Activated naive CD8-positive, alpha-beta T cell treated with anti-CD3 and anti-CD28 coated beads, Interleukin-2, amount 50 U/mL, for 24 hours (primary cell): ENCODE measurements around the gene TRIM24.

Experiments
- ATAC-seq: fragments of 150-1000 bp; cut with Tn5 transposase; one replicate; pipeline ENCODE4 v1.10.0; 2021
- DNase-seq: peaks from one replicate; pipeline ENCODE4 v3.0.0; 2021
- H3K27ac Mint-ChIP-seq: one replicate; pipeline ENCODE4 v1.8.0; 2021; ENCODE audit warnings: mild to moderate bottlenecking, mixed read lengths
- H3K27me3 Mint-ChIP-seq: one replicate; pipeline ENCODE4 v1.8.0; 2021; ENCODE audit warnings: mixed read lengths
- H3K36me3 Mint-ChIP-seq: one replicate; pipeline ENCODE4 v1.8.0; 2021; ENCODE audit warnings: low read depth, mixed read lengths
- H3K4me1 Mint-ChIP-seq: one replicate; pipeline ENCODE4 v1.8.0; 2021; ENCODE audit warnings: mixed read lengths
- H3K4me3 Mint-ChIP-seq: one replicate; pipeline ENCODE4 v1.8.0; 2021; ENCODE audit warnings: mild to moderate bottlenecking, moderate library complexity, mixed read lengths
- H3K9me3 Mint-ChIP-seq: one replicate; pipeline ENCODE4 v1.8.0; 2021; ENCODE audit warnings: mixed read lengths

TRIM24 gene

DNA sequence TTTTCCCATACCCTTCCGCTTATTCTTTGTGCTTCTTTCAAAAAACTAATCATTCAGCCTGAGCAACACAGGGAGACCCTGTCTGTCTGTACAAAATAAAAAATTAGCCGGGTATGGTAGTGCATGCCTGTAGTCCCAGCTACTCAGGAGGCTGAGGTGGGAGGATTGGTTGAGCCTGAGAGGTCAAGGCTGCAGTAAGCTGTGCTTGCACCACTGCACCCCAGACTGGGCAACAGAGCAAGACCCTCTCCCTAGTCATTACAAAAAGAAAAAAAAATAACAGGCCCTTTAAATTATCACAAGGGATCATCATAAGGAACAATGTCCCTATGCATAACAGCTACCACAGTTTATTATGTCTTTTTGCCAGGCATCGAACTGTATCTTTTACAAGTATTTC lies 119.6 kb downstream of the TRIM24 start:
- Mint-ChIP-seq H3K4me3 (no peak overlapping the region), H3K27me3 (no peaks in the 10 kb centered on the region), H3K36me3 (peaks cover 62% of the 10 kb centered on the region), H3K9me3 (no peaks in the 10 kb centered on the region), H3K4me1 (peaks cover 1% of the 10 kb centered on the region), H3K27ac (no peak overlapping the region)
- ATAC-seq (no peak), DNase-seq (no peak)

DNA sequence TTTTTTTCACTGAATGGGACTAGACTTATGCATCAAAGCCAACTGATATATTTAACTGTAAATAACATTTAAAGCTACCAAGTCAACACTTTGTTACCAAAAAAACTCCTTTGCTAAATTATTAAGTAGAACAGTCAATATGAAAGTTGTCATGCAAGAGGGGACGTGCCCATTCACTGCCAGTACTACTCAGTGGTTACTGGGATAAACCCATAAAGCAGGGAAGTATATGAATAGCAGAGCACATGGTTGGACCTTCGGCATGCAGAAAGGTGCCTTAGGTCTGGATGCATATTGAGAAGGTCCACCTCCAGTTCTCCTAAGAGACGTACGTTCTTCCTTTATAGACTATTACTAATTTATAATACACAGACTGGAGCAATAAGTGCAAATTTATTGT lies 121.0 kb downstream of the TRIM24 start:
- H3K4me3 Mint-ChIP-seq: no peak overlapping the region
- H3K27me3 Mint-ChIP-seq: no peaks in the 10 kb centered on the region
- DNase-seq: no peak
- peaks cover 66% of the 10 kb centered on the region for H3K36me3 Mint-ChIP-seq
- no peaks in the 10 kb centered on the region for H3K4me1 Mint-ChIP-seq
- H3K9me3 Mint-ChIP-seq: no peaks in the 10 kb centered on the region
- no peak overlapping the region for H3K27ac Mint-ChIP-seq
- ATAC-seq: no peak

DNA sequence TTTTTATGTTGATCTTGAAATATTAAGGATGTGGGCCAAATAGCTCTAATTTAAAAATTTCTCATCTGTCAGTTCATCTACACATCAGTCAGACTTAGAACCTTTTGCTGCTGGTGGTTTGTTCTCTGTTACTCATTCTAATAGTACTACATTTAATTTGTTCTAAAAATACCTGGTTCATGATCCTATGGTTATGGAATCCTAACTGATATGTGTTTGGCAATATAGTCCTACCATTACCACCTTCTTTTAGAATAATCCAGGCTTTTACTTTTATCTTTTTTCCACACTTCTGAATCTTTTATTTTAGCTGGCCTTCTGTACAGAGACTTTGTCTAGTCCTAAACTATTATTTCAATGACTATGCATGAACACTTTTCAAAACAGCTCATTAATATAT lies 124.2 kb downstream of the TRIM24 start:
- Mint-ChIP-seq H3K4me3 (no peak overlapping the region), H3K4me1 (no peaks in the 10 kb centered on the region), H3K36me3 (peaks cover 70% of the 10 kb centered on the region), H3K27ac (no peak overlapping the region), H3K27me3 (no peaks in the 10 kb centered on the region), H3K9me3 (no peaks in the 10 kb centered on the region)
- ATAC-seq: no peak
- no peak for DNase-seq

DNA sequence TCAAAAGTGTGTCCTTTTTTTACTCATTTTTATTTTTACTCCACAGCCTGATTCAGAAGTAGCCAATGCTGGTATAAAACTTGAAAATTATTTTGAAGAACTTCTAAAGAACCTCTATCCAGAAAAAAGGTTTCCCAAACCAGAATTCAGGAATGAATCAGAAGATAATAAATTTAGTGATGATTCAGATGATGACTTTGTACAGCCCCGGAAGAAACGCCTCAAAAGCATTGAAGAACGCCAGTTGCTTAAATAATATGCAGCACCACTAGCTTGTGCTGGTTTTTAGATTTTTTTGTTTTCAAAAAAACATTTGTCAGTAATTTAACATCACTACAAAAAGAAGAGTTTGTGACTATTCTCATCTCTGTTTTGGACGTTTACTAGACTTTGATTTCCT lies 124.6 kb downstream of the TRIM24 start:
- no peak overlapping the region for H3K4me3 Mint-ChIP-seq
- H3K27me3 Mint-ChIP-seq: no peaks in the 10 kb centered on the region
- no peaks in the 10 kb centered on the region for H3K4me1 Mint-ChIP-seq
- no peaks in the 10 kb centered on the region for H3K9me3 Mint-ChIP-seq
- no peak overlapping the region for H3K27ac Mint-ChIP-seq
- DNase-seq (no peak), ATAC-seq (no peak)
- peaks cover 66% of the 10 kb centered on the region for H3K36me3 Mint-ChIP-seq

DNA sequence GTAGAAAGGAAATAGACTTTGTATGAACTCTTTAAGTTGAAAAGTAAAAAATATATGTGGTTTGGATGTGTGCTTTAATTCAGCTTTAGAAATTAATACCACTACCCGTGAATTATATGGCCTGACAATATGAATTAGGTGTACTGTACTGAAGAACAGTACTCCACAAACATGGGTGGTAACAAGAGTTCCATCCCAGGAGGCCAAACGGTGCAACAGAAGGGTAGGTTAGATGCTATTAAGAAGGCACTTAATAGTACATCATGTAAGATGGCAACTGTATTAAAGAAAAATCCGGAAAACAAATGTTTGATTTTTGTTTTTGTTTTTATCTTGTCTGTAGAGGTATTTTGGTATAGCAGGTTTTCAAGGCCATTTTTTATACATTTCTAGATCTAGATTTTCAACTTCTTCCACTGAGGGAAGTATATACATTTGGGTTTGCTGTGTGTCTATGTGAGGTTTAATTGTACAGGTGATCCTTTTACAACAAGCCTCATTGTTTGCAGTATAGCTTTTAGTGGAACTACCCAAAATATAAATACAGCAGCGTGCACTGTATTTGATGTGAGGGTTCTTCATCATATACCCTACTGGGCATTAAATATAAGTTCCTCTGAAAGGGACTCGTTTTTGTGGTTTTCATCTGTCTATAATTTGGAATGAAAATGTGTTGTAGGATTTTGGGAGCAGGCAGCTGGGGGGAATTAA lies 125.4 kb downstream of the TRIM24 start:
- Mint-ChIP-seq H3K36me3 (peaks cover 59% of the 10 kb centered on the region), H3K27me3 (no peaks in the 10 kb centered on the region), H3K27ac (no peak overlapping the region)

DNA sequence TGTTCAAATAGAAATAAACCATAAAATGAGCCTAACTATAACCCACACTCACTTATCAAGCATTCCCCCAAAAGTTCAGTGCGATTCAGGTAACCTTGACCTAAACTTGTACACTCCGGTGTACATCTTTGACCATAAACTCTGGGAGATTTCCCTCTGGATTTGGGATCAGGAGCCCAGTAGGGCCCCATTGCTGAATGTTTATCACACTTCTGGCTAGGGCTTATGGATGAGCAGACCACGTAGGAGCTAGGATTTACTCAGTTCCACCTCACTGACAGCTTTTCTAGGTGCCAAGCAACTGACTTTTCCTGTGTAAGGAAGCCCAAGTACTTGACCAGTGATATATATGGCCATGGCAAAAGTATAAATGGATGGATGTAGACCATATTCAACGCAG lies 127.4 kb downstream of the TRIM24 start:
- no peak overlapping the region for H3K27ac Mint-ChIP-seq
- H3K4me1 Mint-ChIP-seq: no peaks in the 10 kb centered on the region
- no peaks in the 10 kb centered on the region for H3K9me3 Mint-ChIP-seq
- H3K27me3 Mint-ChIP-seq: no peaks in the 10 kb centered on the region
- peaks cover 48% of the 10 kb centered on the region for H3K36me3 Mint-ChIP-seq
- ATAC-seq (no peak), DNase-seq (no peak)
- no peak overlapping the region for H3K4me3 Mint-ChIP-seq

More for the DNA sequence above, 125.4 kb downstream of the TRIM24 start:
- H3K4me1 Mint-ChIP-seq: no peaks in the 10 kb centered on the region
- ATAC-seq (no peak), DNase-seq (no peak)
- no peak overlapping the region for H3K4me3 Mint-ChIP-seq
- H3K9me3 Mint-ChIP-seq: no peaks in the 10 kb centered on the region

DNA sequence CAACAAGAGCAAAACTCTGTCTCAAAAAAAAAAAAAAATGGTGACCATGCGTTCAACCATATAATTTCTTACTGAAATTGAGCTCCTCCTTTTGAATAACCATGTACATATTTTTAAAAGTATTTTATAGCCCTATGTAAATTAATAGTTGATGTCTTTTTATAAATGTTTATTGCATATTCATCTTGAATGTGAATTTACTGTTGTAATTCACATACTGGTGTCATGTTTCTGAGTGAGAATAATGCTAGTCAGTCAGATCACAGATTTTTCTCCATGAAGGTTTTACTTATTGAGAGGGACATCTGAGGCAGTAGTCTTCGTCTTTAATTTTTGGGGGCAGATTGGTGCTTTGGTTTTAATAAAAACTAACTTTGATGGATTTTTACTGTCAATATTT lies 128.9 kb downstream of the TRIM24 start:
- Mint-ChIP-seq H3K9me3 (no peaks in the 10 kb centered on the region), H3K4me1 (no peaks in the 10 kb centered on the region), H3K4me3 (no peak overlapping the region), H3K27me3 (no peaks in the 10 kb centered on the region), H3K36me3 (peaks cover 37% of the 10 kb centered on the region), H3K27ac (no peak overlapping the region)
- ATAC-seq (no peak), DNase-seq (no peak)

DNA sequence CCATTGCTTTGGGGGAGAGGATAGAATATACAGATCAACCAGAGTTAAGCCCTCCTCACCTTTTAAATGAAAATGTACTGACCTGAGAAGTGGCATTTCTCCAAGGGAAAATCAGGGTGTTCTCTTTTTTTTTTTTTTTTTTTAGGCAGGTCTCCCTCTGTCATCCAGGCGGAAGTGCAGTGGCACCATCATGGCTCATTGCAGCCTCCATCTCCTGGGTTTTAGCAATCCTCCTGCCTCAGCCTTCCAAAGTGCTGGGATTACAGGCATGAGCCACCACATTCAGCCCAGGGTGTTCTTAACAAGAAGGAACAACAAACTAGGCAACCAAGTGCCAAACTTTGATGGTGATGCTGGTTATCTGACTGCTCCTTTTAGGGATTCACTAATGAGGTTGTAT lies 130.1 kb downstream of the TRIM24 start:
- Mint-ChIP-seq H3K27ac (no peak overlapping the region), H3K4me3 (no peak overlapping the region), H3K9me3 (no peaks in the 10 kb centered on the region), H3K4me1 (no peaks in the 10 kb centered on the region), H3K27me3 (no peaks in the 10 kb centered on the region), H3K36me3 (peaks cover 25% of the 10 kb centered on the region)
- DNase-seq (no peak), ATAC-seq (no peak)

DNA sequence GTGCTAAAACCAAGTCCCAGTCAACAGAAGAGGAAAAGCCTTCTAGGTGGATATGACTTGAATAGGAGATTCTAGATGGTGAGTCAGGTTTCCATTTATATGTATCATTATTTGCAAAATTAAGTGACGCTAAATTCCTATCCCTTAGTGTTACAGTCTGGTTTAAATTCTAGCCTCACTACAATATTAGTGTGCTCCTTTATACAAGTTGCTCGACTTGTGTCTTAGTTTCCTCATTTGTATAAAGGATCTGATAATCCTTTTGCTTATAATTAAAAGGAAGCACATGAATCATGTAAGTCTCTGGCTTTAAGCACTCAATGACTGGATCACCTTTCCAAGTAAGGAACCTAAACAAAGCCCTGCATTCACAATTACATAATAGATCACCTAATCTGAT lies 135.4 kb downstream of the TRIM24 start:
- H3K9me3 Mint-ChIP-seq: no peaks in the 10 kb centered on the region
- H3K4me3 Mint-ChIP-seq: no peak overlapping the region
- H3K27me3 Mint-ChIP-seq: no peaks in the 10 kb centered on the region
- DNase-seq: no peak
- no peaks in the 10 kb centered on the region for H3K36me3 Mint-ChIP-seq
- H3K4me1 Mint-ChIP-seq: no peaks in the 10 kb centered on the region
- H3K27ac Mint-ChIP-seq: no peak overlapping the region
- ATAC-seq: no peak

DNA sequence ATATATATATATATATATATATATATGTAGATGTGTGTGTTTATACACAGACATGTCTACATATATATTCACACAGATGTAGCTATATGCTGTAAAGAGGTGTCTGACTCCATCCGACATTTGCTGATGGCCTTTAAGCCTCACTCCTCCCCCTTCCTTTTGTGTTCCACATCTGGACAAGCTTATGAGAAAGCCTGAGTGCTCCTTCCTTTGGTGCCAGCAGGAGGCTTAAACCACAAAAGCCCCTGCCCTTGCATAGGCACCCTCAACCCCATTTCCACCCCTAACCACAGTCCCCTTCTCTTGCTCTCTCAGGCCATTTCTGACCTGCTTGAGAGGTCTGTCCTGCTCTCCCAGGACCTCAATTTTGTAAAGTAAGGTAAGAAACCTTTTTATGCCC lies 142.4 kb downstream of the TRIM24 start:
- Mint-ChIP-seq H3K27ac (no peak overlapping the region), H3K27me3 (no peaks in the 10 kb centered on the region), H3K36me3 (no peaks in the 10 kb centered on the region), H3K4me1 (peaks cover 7% of the 10 kb centered on the region), H3K9me3 (no peaks in the 10 kb centered on the region), H3K4me3 (no peak overlapping the region)
- no peak for DNase-seq
- no peak for ATAC-seq

DNA sequence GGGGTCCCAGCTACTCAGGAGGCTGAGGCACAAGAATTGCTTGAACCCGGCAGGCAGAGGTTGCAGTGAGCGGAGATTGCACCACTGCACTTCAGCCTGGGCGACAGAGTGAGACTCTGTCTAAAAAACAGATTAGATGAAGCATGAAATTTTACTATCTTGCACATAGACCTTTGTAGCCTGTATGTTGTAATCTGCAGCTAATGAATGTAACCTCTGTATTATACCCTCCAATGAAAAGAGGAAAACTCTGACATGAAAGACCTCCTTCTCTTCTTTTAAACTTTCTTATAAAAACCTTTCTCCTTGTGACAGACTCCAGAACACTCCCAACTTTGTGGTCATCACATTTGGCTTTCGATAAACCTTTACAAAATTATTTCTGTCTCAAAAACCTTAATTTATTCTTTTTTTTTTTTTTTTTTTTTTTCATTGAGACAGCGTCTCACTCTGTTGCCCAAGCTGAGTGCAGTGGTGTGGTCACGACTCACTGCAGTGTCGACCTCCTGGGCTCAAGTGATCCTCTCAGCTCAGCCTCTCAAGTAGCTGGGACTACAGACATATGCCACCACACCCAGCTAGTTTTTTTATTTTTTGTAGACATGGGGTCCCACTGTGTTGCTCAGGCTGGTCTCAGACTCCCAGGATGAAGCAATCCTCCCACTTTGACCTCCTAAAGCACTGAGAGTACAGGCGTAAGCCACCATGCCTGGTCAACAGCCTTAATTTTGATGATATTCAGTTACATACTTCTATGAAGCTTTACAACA lies 143.7 kb downstream of the TRIM24 start:
- no peak for ATAC-seq
- no peak for DNase-seq
- no peaks in the 10 kb centered on the region for H3K9me3 Mint-ChIP-seq
- no peaks in the 10 kb centered on the region for H3K36me3 Mint-ChIP-seq
- H3K27me3 Mint-ChIP-seq: no peaks in the 10 kb centered on the region
- H3K27ac Mint-ChIP-seq: no peak overlapping the region
- no peak overlapping the region for H3K4me3 Mint-ChIP-seq
- H3K4me1 Mint-ChIP-seq: peaks cover 16% of the 10 kb centered on the region

DNA sequence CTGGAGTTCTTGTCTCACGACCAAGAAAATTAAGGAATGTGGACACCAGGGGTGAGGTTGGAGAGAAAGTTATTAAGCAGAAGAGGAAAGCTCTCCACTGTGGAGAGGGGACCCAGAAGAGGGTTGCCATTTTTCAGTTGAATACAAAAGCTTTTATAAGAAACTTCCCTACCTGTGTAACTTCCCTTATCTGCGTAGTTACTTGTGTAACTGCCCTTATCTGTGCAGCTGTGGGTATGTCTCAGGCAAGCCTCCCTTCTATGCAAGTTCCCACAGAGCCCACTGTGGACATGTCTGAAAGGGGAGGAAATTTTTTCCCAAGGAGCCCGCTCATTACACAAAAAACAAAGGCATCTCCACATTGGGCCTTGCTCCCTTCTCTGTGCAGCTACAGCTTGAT lies 146.2 kb downstream of the TRIM24 start:
- Mint-ChIP-seq H3K36me3 (no peaks in the 10 kb centered on the region), H3K27ac (no peak overlapping the region), H3K9me3 (no peaks in the 10 kb centered on the region), H3K27me3 (no peaks in the 10 kb centered on the region), H3K4me1 (peaks cover 16% of the 10 kb centered on the region), H3K4me3 (no peak overlapping the region)
- ATAC-seq: no peak
- no peak for DNase-seq

DNA sequence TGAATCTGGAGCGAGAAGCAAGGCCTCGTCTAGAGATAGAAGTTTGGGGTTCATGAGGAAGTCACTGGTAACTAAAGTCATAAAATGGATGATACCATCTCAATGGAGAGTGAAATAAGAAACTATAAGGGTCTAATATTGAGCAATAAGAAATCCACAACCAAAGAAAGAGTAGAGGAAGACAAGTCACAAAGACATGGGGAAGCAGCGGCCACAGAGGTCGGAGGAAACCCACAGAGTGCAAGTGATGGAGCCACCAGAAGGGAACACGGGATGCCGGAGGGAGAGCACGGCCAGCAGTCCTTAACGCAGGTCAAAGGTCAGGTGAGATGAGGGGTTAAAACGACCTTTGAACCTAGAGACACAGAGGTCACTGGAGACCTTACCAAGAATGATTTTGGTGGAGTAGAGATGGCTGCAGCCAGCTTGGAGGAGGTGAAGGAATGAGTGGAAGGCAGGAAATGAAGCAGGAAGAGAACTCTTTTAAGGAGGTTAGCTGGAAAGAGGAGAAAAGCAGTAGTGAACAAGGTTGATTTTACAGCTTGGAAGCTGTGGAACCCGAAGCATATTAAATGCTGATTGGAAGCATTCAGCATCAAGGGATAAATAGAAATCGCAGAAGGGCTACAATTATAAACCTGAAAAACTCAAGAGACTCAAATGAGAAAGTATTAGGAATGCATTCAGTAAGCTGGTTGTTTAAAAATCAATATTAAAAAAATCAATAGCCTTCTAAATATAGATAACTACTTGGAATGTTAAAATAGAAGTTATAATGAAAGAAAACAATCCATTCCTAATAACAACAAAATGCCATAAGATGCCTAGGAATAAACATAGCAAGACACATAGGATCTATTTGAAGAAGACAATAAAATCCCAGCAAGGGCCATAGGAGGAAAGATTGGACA lies 147.4 kb downstream of the TRIM24 start:
- no peak for ATAC-seq
- Mint-ChIP-seq H3K4me1 (peaks cover 16% of the 10 kb centered on the region), H3K27me3 (no peaks in the 10 kb centered on the region), H3K36me3 (no peaks in the 10 kb centered on the region), H3K4me3 (no peak overlapping the region), H3K27ac (no peak overlapping the region), H3K9me3 (no peaks in the 10 kb centered on the region)
- no peak for DNase-seq

DNA sequence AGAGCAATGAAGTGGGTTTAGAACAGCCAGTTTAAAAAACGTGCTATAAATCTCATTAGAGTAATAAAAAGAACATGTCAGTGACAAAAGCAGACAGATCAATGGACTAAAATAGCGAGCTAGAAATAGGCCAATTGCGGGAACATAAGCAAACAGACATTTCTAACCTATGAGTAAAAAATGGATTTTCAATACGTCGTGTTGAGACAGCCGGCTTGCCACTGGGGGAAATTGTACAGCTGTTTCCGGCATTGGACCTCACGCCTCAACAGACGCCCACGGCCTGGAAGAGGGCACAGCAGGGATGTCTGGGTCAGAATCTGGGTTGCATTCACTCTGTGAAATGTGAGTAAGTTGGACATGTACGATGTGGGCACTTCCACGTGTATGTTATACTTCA lies 148.2 kb downstream of the TRIM24 start:
- ATAC-seq (peak; percentile 43), DNase-seq (peak; percentile 27)
- no peaks in the 10 kb centered on the region for H3K36me3 Mint-ChIP-seq
- H3K9me3 Mint-ChIP-seq: no peaks in the 10 kb centered on the region
- H3K27me3 Mint-ChIP-seq: no peaks in the 10 kb centered on the region
- H3K27ac Mint-ChIP-seq: no peak overlapping the region
- H3K4me1 Mint-ChIP-seq: peaks cover 16% of the 10 kb centered on the region
- no peak overlapping the region for H3K4me3 Mint-ChIP-seq
